ENCODE data around the gene RERE.

DNA sequence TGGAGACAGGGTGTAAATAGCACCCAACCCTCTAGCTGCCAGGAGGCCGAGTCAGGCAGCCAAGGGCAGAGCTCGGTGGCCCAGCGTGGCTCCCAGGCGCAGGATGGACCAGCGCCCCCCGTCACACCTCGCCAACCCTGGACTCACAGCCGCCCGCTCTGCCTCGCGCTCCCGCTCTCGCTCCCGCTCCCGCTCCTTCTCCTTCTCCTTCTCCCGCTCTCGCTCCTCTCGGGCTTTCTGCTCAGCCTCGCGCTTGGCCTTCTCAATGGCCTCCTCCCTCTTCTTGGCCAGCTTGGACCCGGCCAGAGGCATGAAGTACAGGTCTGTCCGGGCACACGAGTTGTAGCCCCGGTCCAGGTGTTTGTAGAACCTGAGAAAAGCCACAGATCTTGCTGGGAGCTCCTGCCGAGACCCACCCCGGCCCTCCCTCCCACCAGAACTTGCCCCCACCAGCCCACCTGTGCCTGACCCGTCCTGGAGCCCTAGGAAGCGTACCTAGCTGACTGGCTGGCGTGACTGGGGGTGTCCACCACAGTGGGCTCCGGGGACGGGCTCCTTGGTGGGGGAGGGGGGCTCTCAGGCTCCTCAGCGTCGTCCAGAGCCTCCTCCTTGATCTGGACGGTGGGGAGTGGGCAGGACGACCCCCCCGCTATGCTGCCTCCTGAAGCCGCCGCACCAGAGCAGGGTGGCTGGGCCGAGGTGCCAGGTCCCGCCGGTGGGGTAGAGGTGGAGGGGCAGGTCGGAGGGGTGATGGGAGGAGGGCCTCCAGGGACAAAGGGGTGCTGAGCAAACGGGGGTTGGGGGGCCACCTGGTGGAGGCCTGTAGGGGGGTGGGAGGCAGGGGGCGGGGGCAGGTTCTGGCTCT lies 457.6 kb downstream of the RERE start:
- no peak for TF ChIP-seq EZH2 (IDR thresholded peaks at IDR 0.05)
- no peak for TF ChIP-seq POLR2AphosphoS5 (IDR thresholded peaks at IDR 0.05; ENCODE audit: borderline replicate concordance, low read depth, low read length)
- TF ChIP-seq FOXP2 (optimal IDR thresholded peaks at IDR 0.05; ENCODE audit: control extremely low read depth, extremely low read length, insufficient read depth) = no peak

All from SK-N-MC (cell line).